HepG2 (cell line): ENCODE results near the gene SIKE1. TPM values are rescaled to one million over a fixed set of nuclear protein-coding genes. Genes with fewer than 3 reads are reported as not detected.
A peak's percentile ranks its signal among the peaks of the same experiment; 100 is the strongest.

Source experiments
- CREB1 ChIP-seq, 2 experiments: fragments of 450-650 bp in 1 of 2; IDR thresholded peaks; 2 replicates each; pipeline ENCODE4 v1.6.1; 2016 to 2017; ENCODE audit warnings: control low read depth in 1 of 2, mild to moderate bottlenecking in 1 of 2, missing compliant biosample characterization in 1 of 2, missing genetic modification characterization in 1 of 2
- ELF3 ChIP-seq: IDR thresholded peaks from 2 replicates; pipeline ENCODE4 v1.6.1; 2016; ENCODE audit warnings: missing genetic modification reagents, missing compliant biosample characterization
- EP300 ChIP-seq, 3 experiments: sonication (generic) in 1 of 3; formaldehyde crosslinking in 1 of 3; IDR thresholded peaks; 2 replicates each; pipeline versions ENCODE4 v1.5.1 to v1.6.1; 2011 to 2020; ENCODE audit warnings: low read depth in 2 of 3, low read length in 2 of 3, borderline replicate concordance in 1 of 3, improper control_type of control experiment in 1 of 3, mild to moderate bottlenecking in 1 of 3, missing genetic modification reagents in 1 of 3, moderate library complexity in 1 of 3
- HMGXB3 ChIP-seq: sonication (generic); formaldehyde crosslinking; IDR thresholded peaks from 2 replicates; pipeline ENCODE4 v1.4.0; 2020; ENCODE audit warnings: missing genetic modification reagents, borderline replicate concordance
- HNRNPLL ChIP-seq: fragments of 200-400 bp; formaldehyde crosslinking; IDR thresholded peaks from 2 replicates; pipeline ENCODE4 v1.6.1; 2017; ENCODE audit warnings: mild to moderate bottlenecking, low read depth, low read length; ENCODE audit not compliant: poor library complexity, severe bottlenecking
- IKZF4 ChIP-seq: sonication (generic); formaldehyde crosslinking; IDR thresholded peaks from 2 replicates; pipeline ENCODE4 v1.5.1; 2020; ENCODE audit warnings: borderline replicate concordance, mild to moderate bottlenecking, low read depth, missing genetic modification reagents; ENCODE audit errors: not compliant biosample characterization
- ISX ChIP-seq: sonication (generic); formaldehyde crosslinking; conservative IDR thresholded peaks from 2 replicates; pipeline ENCODE4 v1.5.0; 2020; ENCODE audit warnings: missing genetic modification reagents
- MTF2 ChIP-seq: sonication (generic); formaldehyde crosslinking; IDR thresholded peaks from 2 replicates; pipeline ENCODE4 v1.5.0; 2020; ENCODE audit warnings: missing genetic modification reagents, borderline replicate concordance
- NFYB ChIP-seq: sonication (generic); formaldehyde crosslinking; IDR thresholded peaks from 2 replicates; pipeline ENCODE4 v1.4.0; 2020; ENCODE audit warnings: missing genetic modification reagents
- POLR2AphosphoS5 ChIP-seq: IDR thresholded peaks from 2 replicates; pipeline ENCODE4 v1.6.1; 2012; ENCODE audit warnings: low read depth, low read length
- POLR2G ChIP-seq: fragments of 200-400 bp; formaldehyde crosslinking; IDR thresholded peaks from 2 replicates; pipeline ENCODE4 v1.6.1; 2018; ENCODE audit warnings: mild to moderate bottlenecking, low read depth, low read length, moderate library complexity
- RBM39 ChIP-seq: fragments of 200-400 bp; formaldehyde crosslinking; IDR thresholded peaks from one replicate; pipeline ENCODE4 v1.6.1; 2018; ENCODE audit warnings: antibody characterized with exemption, mild to moderate bottlenecking, low read depth, low read length; ENCODE audit not compliant: poor library complexity, severe bottlenecking
- SALL1 ChIP-seq: sonication (generic); formaldehyde crosslinking; IDR thresholded peaks from 2 replicates; pipeline ENCODE4 v1.8.0; 2022; ENCODE audit warnings: mild to moderate bottlenecking, missing genetic modification reagents
- SRSF9 ChIP-seq: fragments of 200-400 bp; formaldehyde crosslinking; IDR thresholded peaks from 2 replicates; pipeline ENCODE4 v1.6.1; 2018; ENCODE audit warnings: borderline replicate concordance, mild to moderate bottlenecking, low read depth, low read length; ENCODE audit not compliant: insufficient read depth, poor library complexity, severe bottlenecking
- TRIM24 ChIP-seq: sonication (generic); formaldehyde crosslinking; IDR thresholded peaks from 2 replicates; pipeline ENCODE4 v1.8.0; 2022; ENCODE audit warnings: mild to moderate bottlenecking, missing genetic modification reagents
- ZNF207 ChIP-seq: fragments of 450-650 bp; IDR thresholded peaks from 2 replicates; pipeline ENCODE4 v1.6.1; 2016; ENCODE audit warnings: antibody characterized with exemption, borderline replicate concordance
- ZNF225 ChIP-seq: sonication (generic); formaldehyde crosslinking; IDR thresholded peaks from 2 replicates; pipeline ENCODE4 v1.4.0; 2020; ENCODE audit warnings: mild to moderate bottlenecking, missing genetic modification reagents
- ZNF253 ChIP-seq: sonication (generic); formaldehyde crosslinking; IDR thresholded peaks from 2 replicates; pipeline ENCODE4 v1.8.0; 2022; ENCODE audit warnings: mild to moderate bottlenecking, missing genetic modification reagents, borderline replicate concordance
- ZNF326 ChIP-seq: sonication (generic); formaldehyde crosslinking; IDR thresholded peaks from 2 replicates; pipeline ENCODE4 v1.4.0; 2020; ENCODE audit warnings: missing genetic modification reagents, borderline replicate concordance
- ZNF784 ChIP-seq: sonication (generic); formaldehyde crosslinking; IDR thresholded peaks from 2 replicates; pipeline ENCODE4 v1.5.1; 2020; ENCODE audit warnings: missing genetic modification reagents, mild to moderate bottlenecking, borderline replicate concordance
- ZSCAN20 ChIP-seq: sonication (generic); formaldehyde crosslinking; IDR thresholded peaks from 2 replicates; pipeline ENCODE4 v1.4.0; 2020; ENCODE audit warnings: missing genetic modification reagents, mild to moderate bottlenecking, borderline replicate concordance
- polyA plus RNA-seq, 8 experiments: library from polyadenylated mRNA; depleted of rRNA in 3 of 8; stranded (reverse) in 7 of 8; unstranded in 1 of 8; fragments of >200 nt; fragmentation: Illumina TruSeq in 4 of 8; extraction: Trizol in 4 of 8; gene quantifications; 2 replicates each; pipeline versions ENCODE4 v1.2.1 to v1.2.3, GENCODE V29; 2011 to 2016; ENCODE audit warnings: low read depth in 4 of 8, missing spikeins in 1 of 8, mixed read lengths in 1 of 8; ENCODE audit not compliant: insufficient read depth in 1 of 8
- total RNA-seq, 5 experiments: library from RNA; depleted of rRNA; stranded (reverse); fragments of >200 nt; fragmentation: Illumina TruSeq; extraction: Trizol; gene quantifications; 2 replicates each; pipeline ENCODE4 v1.2.3, GENCODE V29; 2016; ENCODE audit warnings: low read depth in 1 of 5
- TF ChIP-seq, protein P1 (sequence below): sonication (generic); formaldehyde crosslinking; IDR thresholded peaks from 2 replicates; pipeline ENCODE4 v1.8.0; 2022; ENCODE audit warnings: mild to moderate bottlenecking, missing genetic modification reagents, moderate library complexity

SIKE1 gene
- total and polyA plus RNA-seq, 2 of the 13 experiments (the other 11 are each of a cell fraction or from before 2014, with no cell fraction given) = 36.5 to 58.4 TPM

DNA sequence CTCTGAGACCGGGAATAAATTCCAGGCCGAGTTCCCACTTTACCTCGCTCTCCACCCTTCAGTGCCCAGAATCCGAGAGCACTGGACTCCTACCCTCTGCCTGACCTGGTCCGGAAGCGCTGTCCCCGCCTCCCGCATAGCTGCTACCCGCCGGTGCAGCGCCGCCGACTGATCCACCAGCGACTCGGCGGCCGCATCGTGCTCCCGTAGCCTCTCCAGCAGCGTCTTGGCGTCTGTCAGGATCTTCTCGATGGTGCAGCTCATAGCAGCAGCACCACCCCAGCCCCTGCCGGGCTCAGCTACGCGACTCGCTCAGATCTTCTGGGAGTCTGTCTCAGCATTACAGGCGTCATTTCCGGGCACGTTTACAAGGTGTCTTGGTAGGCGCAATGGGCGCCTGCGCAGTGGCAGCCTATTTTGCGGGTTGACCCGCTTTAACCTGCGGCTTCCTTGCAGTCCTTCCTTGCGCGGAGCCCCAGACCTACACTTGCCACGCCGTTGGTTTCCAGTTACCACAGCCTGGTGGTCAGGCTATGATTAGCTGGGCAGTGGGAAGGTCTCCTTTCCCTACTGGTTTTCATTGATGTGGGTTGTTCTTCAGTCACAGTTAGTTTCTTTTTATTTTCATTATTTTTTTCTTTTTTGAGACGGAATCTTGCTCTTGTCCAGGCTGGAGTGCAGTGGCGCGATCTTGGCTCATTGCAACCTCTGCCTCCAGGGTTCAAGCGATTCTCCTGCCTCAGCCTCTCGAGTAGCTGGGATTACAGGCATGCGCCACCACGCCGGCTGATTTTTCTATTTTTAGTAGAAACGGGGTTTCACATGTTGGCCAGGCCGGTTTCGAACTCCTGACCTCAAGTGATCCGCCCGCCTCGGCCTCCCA is at the start of gene SIKE1 (continued):
- peak; percentile 39; the same call in 1 of the 2 replicates for TF ChIP-seq HMGXB3 (CRISPR knock-in tag)
- TF ChIP-seq IKZF4 (CRISPR knock-in tag) = peak; percentile 38
- no peak for TF ChIP-seq TRIM24 (CRISPR knock-in tag)
- peak; percentile 98 for TF ChIP-seq POLR2G
- peak; percentile 85 for TF ChIP-seq RBM39
- TF ChIP-seq, protein P1, sequence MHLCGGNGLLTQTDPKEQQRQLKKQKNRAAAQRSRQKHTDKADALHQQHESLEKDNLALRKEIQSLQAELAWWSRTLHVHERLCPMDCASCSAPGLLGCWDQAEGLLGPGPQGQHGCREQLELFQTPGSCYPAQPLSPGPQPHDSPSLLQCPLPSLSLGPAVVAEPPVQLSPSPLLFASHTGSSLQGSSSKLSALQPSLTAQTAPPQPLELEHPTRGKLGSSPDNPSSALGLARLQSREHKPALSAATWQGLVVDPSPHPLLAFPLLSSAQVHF = no peak
- TF ChIP-seq ZNF225 (CRISPR knock-in tag) = no peak
- TF ChIP-seq ISX (CRISPR knock-in tag) = no peak
- TF ChIP-seq ZNF784 (CRISPR knock-in tag) = peak; percentile 77; the same call in 1 of the 2 replicates
- peak; percentile 84; the same call in 1 of the 2 replicates for TF ChIP-seq MTF2
- TF ChIP-seq EP300 (IDR thresholded peaks at IDR 0.05; ENCODE audit: low read depth in 2 of 2, low read length in 2 of 2) = no peak
- no peak for TF ChIP-seq EP300 (CRISPR knock-in tag; IDR thresholded peaks at IDR 0.05; ENCODE audit: borderline replicate concordance)
- TF ChIP-seq ZNF326 = no peak
- TF ChIP-seq ZSCAN20 (CRISPR knock-in tag) = peak; percentile 72; the same call in 1 of the 2 replicates
- TF ChIP-seq HNRNPLL = peak; percentile 73
- no peak for TF ChIP-seq ZNF253
- TF ChIP-seq CREB1 (IDR thresholded peaks at IDR 0.05) = peak; percentile 79
- TF ChIP-seq CREB1 (CRISPR knock-in tag; IDR thresholded peaks at IDR 0.05) = peak; percentile 98
- TF ChIP-seq SALL1 (CRISPR knock-in tag) = peak; percentile 86; the same call in 1 of the 2 replicates
- TF ChIP-seq POLR2AphosphoS5 = peak; percentile 97
- TF ChIP-seq ELF3 (CRISPR knock-in tag) = peak; percentile 56
- TF ChIP-seq ZNF207 = no peak
- no peak; the same call in 1 of the 2 replicates for TF ChIP-seq NFYB
- no peak for TF ChIP-seq SRSF9
